ENCODE measurements around the gene SOX18. TPM values are rescaled to one million over a fixed set of nuclear protein-coding genes. Genes with fewer than 3 reads are reported as not detected.

The SOX18 gene
- total and polyA plus RNA-seq, 2 of the 13 experiments (the other 11 are each of a cell fraction or from before 2014, with no cell fraction given) = 1.6 to 1.9 TPM

DNA sequence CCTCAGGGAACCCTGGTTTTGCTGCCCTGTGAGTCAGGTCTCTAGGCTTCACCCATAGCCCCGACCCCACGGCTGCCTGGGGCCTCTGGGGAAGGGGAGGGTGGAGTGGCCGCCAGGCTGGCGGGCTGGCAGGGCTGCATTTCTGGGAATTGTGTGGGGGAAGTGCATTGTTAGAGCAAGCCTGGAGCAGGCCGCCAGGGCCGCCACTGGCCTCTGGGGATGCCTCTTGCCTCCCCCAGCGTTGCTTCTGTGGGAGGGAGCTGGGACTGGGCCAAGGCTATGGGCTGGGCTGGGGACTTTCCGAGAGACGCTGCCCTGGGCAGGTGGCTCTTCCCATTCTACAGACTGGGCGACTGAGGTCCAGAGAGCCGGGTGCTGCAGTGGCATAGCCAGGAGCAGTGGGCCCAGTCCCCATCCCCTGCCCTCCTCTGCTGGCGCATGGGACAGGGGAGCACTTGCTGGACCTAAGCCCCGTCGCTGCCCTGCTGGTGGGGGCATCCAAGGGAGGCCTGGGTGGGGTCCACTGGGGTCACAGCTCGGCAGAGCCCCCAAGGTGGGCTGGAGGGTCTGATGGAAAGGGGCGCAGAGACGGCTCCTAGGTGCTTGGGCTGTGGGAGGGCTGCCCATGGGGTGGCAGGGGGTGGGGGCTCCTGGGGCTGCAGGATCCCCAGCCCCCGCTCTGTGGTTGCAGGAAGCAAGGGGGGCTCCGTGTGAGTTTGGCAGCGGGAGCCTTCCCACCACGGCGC is 6.6 kb upstream of the SOX18 start (continued):
- TF ChIP-seq, protein P1, sequence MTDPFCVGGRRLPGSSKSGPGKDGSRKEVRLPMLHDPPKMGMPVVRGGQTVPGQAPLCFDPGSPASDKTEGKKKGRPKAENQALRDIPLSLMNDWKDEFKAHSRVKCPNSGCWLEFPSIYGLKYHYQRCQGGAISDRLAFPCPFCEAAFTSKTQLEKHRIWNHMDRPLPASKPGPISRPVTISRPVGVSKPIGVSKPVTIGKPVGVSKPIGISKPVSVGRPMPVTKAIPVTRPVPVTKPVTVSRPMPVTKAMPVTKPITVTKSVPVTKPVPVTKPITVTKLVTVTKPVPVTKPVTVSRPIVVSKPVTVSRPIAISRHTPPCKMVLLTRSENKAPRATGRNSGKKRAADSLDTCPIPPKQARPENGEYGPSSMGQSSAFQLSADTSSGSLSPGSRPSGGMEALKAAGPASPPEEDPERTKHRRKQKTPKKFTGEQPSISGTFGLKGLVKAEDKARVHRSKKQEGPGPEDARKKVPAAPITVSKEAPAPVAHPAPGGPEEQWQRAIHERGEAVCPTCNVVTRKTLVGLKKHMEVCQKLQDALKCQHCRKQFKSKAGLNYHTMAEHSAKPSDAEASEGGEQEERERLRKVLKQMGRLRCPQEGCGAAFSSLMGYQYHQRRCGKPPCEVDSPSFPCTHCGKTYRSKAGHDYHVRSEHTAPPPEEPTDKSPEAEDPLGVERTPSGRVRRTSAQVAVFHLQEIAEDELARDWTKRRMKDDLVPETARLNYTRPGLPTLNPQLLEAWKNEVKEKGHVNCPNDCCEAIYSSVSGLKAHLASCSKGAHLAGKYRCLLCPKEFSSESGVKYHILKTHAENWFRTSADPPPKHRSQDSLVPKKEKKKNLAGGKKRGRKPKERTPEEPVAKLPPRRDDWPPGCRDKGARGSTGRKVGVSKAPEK (CRISPR knock-in tag; IDR thresholded peaks at IDR 0.05; ENCODE audit: borderline replicate concordance) = no peak
- TF ChIP-seq LCORL (IDR thresholded peaks at IDR 0.05) (no peak), LCORL (CRISPR knock-in tag; IDR thresholded peaks at IDR 0.05) (no peak), ZNF296 (CRISPR knock-in tag; conservative IDR thresholded peaks at IDR 0.05) (no peak; the same call in 1 of the 2 replicates), ZNF619 (CRISPR knock-in tag; IDR thresholded peaks at IDR 0.05) (0 out of 2 replicates have a peak, but pooled peaks have one; percentile 90), THAP11 (CRISPR knock-in tag; IDR thresholded peaks at IDR 0.05) (peak; percentile 75), ZC3H4 (CRISPR knock-in tag; IDR thresholded peaks at IDR 0.05; ENCODE audit: borderline replicate concordance) (no peak)
- TF ChIP-seq, protein P2, sequence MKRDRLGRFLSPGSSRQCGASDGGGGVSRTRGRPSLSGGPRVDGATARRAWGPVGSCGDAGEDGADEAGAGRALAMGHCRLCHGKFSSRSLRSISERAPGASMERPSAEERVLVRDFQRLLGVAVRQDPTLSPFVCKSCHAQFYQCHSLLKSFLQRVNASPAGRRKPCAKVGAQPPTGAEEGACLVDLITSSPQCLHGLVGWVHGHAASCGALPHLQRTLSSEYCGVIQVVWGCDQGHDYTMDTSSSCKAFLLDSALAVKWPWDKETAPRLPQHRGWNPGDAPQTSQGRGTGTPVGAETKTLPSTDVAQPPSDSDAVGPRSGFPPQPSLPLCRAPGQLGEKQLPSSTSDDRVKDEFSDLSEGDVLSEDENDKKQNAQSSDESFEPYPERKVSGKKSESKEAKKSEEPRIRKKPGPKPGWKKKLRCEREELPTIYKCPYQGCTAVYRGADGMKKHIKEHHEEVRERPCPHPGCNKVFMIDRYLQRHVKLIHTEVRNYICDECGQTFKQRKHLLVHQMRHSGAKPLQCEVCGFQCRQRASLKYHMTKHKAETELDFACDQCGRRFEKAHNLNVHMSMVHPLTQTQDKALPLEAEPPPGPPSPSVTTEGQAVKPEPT (CRISPR knock-in tag; IDR thresholded peaks at IDR 0.05; ENCODE audit: low read depth) = peak; percentile 14; the same call in 1 of the 2 replicates
- TF ChIP-seq, protein P3, sequence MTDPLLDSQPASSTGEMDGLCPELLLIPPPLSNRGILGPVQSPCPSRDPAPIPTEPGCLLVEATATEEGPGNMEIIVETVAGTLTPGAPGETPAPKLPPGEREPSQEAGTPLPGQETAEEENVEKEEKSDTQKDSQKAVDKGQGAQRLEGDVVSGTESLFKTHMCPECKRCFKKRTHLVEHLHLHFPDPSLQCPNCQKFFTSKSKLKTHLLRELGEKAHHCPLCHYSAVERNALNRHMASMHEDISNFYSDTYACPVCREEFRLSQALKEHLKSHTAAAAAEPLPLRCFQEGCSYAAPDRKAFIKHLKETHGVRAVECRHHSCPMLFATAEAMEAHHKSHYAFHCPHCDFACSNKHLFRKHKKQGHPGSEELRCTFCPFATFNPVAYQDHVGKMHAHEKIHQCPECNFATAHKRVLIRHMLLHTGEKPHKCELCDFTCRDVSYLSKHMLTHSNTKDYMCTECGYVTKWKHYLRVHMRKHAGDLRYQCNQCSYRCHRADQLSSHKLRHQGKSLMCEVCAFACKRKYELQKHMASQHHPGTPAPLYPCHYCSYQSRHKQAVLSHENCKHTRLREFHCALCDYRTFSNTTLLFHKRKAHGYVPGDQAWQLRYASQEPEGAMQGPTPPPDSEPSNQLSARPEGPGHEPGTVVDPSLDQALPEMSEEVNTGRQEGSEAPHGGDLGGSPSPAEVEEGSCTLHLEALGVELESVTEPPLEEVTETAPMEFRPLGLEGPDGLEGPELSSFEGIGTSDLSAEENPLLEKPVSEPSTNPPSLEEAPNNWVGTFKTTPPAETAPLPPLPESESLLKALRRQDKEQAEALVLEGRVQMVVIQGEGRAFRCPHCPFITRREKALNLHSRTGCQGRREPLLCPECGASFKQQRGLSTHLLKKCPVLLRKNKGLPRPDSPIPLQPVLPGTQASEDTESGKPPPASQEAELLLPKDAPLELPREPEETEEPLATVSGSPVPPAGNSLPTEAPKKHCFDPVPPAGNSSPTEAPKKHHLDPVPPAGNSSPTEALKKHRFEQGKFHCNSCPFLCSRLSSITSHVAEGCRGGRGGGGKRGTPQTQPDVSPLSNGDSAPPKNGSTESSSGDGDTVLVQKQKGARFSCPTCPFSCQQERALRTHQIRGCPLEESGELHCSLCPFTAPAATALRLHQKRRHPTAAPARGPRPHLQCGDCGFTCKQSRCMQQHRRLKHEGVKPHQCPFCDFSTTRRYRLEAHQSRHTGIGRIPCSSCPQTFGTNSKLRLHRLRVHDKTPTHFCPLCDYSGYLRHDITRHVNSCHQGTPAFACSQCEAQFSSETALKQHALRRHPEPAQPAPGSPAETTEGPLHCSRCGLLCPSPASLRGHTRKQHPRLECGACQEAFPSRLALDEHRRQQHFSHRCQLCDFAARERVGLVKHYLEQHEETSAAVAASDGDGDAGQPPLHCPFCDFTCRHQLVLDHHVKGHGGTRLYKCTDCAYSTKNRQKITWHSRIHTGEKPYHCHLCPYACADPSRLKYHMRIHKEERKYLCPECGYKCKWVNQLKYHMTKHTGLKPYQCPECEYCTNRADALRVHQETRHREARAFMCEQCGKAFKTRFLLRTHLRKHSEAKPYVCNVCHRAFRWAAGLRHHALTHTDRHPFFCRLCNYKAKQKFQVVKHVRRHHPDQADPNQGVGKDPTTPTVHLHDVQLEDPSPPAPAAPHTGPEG (CRISPR knock-in tag; IDR thresholded peaks at IDR 0.05) = no peak
- TF ChIP-seq, protein P4, sequence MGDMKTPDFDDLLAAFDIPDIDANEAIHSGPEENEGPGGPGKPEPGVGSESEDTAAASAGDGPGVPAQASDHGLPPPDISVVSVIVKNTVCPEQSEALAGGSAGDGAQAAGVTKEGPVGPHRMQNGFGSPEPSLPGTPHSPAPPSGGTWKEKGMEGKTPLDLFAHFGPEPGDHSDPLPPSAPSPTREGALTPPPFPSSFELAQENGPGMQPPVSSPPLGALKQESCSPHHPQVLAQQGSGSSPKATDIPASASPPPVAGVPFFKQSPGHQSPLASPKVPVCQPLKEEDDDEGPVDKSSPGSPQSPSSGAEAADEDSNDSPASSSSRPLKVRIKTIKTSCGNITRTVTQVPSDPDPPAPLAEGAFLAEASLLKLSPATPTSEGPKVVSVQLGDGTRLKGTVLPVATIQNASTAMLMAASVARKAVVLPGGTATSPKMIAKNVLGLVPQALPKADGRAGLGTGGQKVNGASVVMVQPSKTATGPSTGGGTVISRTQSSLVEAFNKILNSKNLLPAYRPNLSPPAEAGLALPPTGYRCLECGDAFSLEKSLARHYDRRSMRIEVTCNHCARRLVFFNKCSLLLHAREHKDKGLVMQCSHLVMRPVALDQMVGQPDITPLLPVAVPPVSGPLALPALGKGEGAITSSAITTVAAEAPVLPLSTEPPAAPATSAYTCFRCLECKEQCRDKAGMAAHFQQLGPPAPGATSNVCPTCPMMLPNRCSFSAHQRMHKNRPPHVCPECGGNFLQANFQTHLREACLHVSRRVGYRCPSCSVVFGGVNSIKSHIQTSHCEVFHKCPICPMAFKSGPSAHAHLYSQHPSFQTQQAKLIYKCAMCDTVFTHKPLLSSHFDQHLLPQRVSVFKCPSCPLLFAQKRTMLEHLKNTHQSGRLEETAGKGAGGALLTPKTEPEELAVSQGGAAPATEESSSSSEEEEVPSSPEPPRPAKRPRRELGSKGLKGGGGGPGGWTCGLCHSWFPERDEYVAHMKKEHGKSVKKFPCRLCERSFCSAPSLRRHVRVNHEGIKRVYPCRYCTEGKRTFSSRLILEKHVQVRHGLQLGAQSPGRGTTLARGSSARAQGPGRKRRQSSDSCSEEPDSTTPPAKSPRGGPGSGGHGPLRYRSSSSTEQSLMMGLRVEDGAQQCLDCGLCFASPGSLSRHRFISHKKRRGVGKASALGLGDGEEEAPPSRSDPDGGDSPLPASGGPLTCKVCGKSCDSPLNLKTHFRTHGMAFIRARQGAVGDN (CRISPR knock-in tag; IDR thresholded peaks at IDR 0.05) = peak; percentile 15

All from HepG2 (cell line).